GM19099 (cell line): Measurements from ENCODE around the gene KCTD4.

Experiments used
- POLR2A ChIP-seq: IDR thresholded peaks from 3 replicates; pipeline ENCODE4 v1.6.1; 2011; ENCODE audit warnings: low read depth; ENCODE audit not compliant: insufficient read length; ENCODE audit errors: extremely low read depth

The KCTD4 gene

DNA sequence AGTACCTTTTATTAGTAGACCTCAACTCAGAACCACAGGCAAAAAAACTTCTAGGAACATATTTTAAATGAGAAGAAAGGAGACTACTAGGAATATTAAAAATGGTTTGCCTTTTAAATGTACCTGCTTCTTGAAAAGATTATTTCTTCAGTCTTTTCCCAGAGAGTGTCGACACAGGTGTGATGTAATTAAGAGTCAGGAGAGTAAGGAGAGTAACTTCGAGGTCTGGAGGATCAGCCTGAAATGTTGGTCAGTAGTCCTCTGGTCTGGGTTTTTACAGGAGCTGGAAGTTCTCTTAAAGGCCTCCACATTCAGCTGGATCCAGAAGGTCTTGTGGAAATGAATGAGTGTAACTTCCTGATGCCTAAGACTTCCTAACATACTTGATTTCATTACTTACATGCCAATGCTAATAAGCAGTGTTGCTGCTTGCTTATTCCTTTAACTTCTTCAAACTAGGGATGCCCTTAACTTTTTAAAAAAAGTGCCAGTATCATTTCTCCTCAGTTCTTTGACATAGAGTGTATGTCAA lies at the start of gene KCTD4:
KCTD4 (minus strand) TSS at position 345 of the 532 bp plus-strand sequence. CDS start 6,478 bp downstream, outside the sequence.
- TF ChIP-seq POLR2A: no peak

DNA sequence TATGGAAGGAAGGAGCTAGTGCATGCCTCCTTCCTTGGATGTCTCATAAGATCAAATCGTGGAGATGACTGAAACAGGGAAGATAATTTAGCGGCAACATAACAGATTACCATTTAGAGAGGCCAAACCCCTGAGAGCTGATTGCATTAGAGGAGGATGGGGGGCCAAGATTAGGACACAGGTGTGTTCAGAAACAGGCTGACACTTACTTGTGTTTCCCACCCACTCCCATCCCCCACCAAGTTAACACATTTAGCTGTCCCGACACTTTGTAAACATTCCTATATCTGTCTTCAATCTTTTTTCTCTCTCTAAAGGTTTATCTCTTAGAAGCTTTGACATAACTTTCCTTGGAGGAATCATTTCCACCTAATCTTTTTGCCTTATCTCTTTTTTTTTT lies 48.8 kb upstream of the KCTD4 start:
- no peak for TF ChIP-seq POLR2A

DNA sequence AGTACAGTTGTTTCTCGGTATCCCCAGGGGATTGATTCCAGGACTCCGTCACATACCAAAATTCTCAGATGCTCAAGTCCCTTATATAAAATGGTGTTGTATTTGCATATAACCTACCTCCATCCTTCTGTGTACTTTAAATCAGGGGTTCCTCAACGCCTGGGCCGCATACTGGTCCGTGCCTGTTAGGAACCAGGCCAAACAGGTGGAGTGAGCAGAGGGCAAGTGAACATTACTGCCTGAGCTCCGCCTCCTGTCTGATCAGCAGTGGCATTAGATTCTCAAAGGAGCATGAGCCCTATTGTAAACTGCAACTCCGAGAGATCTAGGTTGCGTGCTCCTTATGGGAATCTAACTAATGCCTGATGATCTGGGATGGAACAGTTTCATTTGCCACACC lies 42.2 kb upstream of the KCTD4 start:
- no peak for TF ChIP-seq POLR2A

DNA sequence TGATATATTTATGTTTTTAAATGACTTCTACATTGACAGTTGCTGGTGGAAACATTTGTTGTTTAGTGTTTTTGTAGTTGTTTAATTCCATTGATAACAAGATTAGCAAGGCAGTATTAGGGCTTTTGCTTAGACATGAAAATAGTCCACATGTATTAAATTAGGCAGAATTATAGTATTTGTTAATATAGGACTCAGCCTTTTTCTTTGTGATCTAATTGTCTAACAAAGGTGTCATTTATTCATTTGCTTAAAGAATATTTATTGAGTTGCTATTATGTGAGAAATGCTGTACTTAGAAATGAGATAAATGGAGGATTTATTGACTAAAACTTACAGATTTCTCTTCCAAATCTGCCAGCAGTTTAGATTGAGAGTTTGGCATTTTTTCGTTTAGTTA lies 41.7 kb upstream of the KCTD4 start:
- TF ChIP-seq POLR2A: no peak

DNA sequence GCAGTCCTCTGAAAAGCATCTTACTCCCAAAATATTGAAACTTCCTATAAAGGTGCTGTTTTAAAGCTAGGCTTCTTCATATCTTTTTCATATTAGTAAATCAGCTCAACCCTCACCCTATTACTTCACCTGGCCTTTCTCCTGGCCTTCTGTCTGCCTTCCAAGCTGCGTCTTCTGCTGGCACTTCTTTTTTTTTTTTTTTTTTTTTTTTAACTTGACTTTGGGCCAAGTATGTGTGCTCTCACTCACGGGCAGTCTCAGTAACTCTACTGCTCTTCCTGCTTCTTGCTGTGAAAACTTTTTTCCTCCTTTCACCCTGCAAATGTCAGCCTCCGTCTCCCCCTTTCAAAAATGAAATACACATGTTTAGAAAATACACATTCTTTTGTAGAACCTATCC lies 41.2 kb upstream of the KCTD4 start:
- TF ChIP-seq POLR2A: no peak

DNA sequence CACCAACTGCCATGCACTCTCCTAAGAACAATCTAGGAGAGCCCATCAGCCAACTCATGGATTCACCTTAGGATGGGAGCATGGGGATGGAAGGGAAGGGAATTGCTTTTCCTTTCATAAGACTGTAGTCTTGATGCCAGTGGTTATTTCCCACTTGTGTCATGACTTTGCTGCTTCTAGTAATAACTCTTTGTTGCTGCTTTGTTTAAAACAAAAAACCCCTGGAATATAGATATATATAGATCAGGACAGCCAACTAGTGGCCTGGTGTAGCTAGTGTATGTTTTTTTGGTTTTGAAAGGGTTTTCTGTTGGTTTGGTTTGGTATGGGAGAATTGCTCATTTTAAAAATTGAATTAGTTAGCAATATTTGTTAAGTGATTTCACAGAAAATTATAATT lies 39.3 kb upstream of the KCTD4 start:
- no peak for TF ChIP-seq POLR2A

DNA sequence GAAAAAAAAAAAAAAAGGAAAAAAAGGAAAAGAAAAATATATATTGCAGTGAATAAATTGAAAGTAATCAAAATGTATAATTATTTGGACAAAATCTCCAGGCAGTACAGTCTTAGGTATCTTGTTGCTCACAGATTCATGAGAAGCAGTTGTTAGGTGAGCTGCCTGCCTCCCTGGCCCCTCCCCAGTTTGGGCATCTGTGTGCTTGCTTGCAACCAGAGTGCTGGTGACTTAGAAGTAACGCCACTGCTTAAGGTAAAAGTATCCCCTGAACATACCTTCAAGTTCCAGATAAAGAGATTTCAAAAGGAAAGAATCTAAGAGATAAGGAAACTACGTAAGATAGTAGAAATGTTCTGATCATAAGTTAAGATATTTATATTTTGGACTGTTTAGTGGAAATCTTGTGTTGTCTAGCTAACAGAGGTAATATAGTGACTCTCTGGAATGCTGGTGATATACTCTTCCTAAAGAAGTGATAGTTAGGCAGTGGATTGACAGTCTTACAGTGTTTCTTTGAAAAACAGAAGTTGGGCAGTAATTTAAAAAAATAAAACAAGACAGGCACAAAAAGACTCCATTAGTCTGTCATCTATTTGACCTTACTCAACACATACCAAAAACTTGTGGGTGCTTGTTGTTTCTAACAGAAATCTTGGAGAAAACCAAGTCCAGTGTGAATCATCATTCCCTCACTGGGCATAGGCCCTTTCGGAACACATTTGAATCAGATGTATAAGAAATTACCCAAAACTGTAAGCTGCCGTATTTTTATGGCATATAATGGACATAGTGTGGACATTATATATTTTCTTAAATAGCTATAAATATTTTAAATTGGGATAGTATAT lies 38.3 kb upstream of the KCTD4 start:
- TF ChIP-seq POLR2A: no peak

DNA sequence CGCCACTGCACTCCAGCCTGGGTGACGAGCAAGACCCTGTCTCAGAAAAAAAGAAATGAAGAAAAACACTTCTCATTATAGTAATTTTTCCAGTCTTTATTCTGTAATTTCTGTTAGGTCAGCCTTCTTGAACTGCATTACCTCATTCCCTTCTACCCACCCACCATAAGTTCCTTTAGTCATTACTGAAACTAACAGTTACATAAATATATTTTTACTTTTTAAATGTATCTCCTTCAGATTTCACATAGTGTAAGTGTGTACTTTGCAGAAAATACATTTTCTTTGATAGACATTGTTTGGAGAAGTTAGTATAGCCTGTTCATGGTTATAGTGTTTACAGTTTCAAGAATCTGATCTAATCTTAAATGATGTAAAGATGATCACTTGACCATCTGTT lies 31.7 kb upstream of the KCTD4 start:
- TF ChIP-seq POLR2A: no peak

DNA sequence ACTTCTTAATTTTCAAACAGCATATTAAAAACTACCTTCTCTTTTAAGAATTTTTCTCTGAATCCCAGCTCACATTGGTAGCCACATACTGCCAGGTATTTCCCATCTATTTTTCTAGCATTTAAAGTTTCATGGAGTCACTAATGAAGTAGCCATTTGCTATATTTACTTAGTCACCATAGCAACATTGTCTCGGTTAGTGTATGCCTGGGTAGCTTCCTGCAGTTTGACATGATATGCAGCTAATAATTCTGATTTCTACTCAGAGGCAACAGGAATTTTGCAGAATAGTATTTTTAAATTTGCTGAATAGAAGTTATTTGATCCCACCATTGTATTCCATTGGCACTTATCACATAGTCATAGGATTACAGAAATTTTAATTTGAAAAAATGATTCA lies 30.9 kb upstream of the KCTD4 start:
- TF ChIP-seq POLR2A: no peak

DNA sequence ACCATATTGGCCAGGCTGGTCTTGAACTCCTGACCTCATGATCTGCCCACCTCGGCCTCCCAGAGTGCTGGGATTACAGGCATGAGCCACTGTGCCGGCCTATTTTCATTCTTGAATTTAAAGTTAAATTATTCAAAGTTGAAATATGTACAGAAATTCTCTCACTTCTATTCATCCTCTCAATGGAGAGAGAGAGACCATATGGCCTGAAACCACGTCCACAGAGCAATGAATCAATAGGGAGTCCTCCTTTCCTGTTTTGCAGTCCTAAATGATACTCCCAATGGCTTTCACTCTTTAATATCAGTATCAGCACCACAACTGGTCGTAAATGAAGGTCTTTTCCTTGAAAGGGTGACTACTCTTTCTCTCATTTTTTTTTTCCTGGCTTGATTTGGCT lies 30.5 kb upstream of the KCTD4 start:
- TF ChIP-seq POLR2A: no peak

DNA sequence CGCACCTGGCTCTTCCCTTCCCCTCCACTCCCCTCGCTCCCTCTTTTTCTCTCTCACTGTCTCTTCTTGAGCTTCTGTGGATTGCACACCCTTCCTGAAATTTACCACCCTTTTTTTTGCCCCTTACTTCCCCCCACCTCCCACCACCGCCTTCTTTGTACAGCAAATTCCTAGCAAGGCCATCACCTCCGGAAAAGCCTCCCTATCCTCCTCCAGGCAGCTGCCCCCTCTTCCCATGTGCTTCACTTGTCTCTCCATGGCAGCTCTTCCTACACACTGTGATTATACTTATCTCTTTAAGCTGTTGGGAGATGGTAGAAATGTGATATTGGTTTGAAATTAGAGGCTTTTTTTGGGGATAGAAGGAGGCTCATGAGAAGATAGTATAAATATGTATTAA lies 28.3 kb upstream of the KCTD4 start:
- TF ChIP-seq POLR2A: no peak

DNA sequence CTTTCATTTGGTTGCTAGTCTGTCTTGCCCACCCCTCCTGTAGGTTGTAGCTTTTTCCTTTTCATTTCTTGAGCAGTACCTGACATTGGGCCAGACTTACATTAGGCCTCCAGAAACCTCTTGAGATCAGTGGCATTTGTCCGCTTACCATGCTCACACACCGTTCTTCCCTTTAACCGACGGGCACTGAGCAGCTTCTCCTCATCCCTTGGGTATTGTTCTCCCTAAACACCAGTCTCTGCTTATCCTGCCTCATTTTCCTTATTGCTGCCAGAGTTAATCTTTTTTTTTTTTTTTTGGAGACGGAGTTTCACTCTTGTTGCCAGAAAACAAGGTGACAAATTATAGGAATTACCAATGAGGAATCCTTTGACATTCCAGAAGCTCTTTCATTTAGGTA lies 27.2 kb upstream of the KCTD4 start:
- TF ChIP-seq POLR2A: no peak

DNA sequence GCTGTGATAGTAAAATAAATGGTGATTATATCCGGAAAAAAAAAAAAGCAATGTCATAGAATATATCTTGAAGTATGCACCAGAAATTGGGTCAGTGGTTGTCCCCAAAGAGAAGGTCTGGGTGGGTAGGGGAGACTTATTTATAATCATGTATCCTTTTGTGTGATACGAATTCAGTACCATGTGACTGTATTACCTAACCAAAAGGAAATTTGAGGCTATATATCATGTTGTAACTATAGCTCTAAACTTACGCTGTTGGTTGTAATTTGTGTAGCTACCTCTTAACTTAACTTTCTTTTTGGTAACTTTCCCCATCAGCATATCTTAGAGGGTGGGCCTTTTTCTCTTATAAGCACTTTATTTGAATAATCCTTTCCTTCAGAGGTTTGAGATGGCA lies 25.2 kb upstream of the KCTD4 start:
- TF ChIP-seq POLR2A: no peak

DNA sequence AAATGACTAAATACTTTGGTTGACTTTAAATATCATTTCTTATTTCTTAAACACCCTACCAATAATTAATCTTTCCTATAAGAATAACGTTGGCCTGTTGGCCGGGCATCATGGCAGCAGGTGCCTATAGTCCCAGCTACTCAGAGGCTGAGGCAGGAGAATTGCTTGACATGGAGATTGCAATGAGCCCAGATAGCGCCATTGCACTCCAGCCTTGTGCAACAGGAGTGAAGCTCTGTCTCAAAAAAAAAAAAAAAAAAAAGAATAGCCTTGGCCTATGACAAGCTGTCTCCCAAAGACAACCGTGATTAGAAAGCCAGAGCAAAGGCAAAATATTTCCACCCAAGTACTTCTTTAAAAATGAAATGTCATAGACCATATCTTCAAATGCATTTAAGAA lies 24.5 kb upstream of the KCTD4 start:
- no peak for TF ChIP-seq POLR2A

DNA sequence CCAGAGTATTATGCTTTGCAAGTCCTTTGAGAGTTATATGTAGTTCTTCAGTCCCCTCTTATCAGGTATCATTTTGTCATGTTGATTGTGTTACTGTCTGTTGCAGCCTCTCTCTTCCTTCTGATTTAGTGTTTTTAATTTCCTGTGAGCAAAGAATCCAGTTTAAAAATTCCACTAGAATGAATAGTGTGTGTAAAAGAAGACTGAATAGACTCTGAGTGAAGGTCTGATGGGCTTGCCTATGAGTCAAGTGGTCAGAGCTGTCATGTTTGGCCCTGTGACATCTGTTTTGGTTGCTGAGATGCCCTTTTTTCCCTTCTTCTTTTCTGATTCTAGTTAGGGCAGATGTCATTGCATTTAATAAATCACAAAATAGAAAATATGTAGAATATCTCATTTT lies 23.3 kb upstream of the KCTD4 start:
- TF ChIP-seq POLR2A: no peak

DNA sequence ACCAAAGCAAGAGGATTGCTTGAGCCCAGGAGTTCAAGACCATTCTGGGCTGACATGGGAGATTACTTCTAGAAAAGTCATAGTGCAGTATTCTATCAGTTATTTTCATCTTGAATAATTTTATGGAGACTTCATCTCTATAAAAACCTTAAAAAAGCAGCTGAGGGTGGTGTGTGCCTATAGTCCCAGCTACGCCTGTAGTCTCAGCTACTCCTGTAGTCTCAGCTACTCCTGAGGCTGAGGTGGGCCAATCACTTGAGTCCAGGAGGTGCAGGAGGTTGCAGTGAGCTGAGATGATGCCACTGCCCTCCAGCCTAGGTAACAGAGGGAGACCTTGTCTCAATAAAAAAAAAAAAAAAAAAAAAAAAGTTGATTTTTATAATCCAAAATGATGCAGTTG lies 22.1 kb upstream of the KCTD4 start:
- TF ChIP-seq POLR2A: no peak

DNA sequence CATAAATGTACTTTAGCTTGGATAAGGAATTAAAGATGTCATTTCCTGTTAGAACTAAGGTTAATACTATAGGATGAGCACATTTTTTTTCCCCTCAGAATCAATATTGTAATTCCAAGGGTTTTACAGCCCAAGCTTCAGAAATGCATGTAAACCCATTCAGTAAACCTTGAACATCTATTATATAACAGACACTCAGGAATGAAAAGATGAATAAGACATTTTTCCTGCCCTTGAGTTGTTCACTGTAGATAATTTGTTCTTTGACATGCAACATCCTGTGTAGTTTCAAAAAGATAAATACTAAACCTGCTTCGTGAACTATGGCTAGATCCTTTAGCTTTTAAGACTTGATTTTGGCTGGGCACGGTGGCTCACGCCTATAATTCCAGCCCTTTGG lies 21.7 kb upstream of the KCTD4 start:
- TF ChIP-seq POLR2A: no peak
